Effector memory CD4-positive, alpha-beta T cell (primary cell): ENCODE data around the gene ARL10.

Source experiments
- DNase-seq, 3 donors: peaks; one replicate each; pipeline ENCODE4 v3.0.0-alpha.2; 2020
- H3K27ac ChIP-seq: 2 replicates; pipeline ENCODE4 v1.7.0; 2013; ENCODE audit warnings: mild to moderate bottlenecking, low read length, moderate library complexity; ENCODE audit not compliant: insufficient read depth, poor library complexity, severe bottlenecking
- H3K27me3 ChIP-seq: replicated peaks from 2 replicates; pipeline ENCODE4 v1.7.0; 2013; ENCODE audit warnings: mild to moderate bottlenecking, low read length; ENCODE audit not compliant: insufficient read depth, control insufficient read depth, poor library complexity, severe bottlenecking
- H3K36me3 ChIP-seq: 2 replicates; pipeline ENCODE4 v1.7.0; 2013; ENCODE audit warnings: mild to moderate bottlenecking, low read length, moderate library complexity; ENCODE audit not compliant: control insufficient read depth, insufficient read depth
- H3K4me1 ChIP-seq: 2 replicates; pipeline ENCODE4 v1.7.0; 2013; ENCODE audit warnings: low read length, mild to moderate bottlenecking; ENCODE audit not compliant: control insufficient read depth, insufficient read depth, poor library complexity, severe bottlenecking
- H3K4me3 ChIP-seq: 2 replicates; pipeline ENCODE4 v1.7.0; 2013; ENCODE audit warnings: low read length, low read depth, mild to moderate bottlenecking; ENCODE audit not compliant: insufficient read depth, poor library complexity, severe bottlenecking
- H3K9me3 ChIP-seq: 2 replicates; pipeline ENCODE4 v1.7.0; 2013; ENCODE audit warnings: mild to moderate bottlenecking, low read length, moderate library complexity; ENCODE audit not compliant: control insufficient read depth

The ARL10 gene

GRCh38 chr5:176362233-176362490, 3.1 kb upstream of the ARL10 start:
- H3K27ac ChIP-seq = peak overlapping the region; percentile 74
- no peak for DNase-seq
- no peak overlapping the region for H3K4me3 ChIP-seq
- no peaks in the 10 kb centered on the region for H3K9me3 ChIP-seq
- no peaks in the 10 kb centered on the region for H3K27me3 ChIP-seq
- peaks cover 11% of the 10 kb centered on the region for H3K36me3 ChIP-seq
- H3K4me1 ChIP-seq = peaks cover 12% of the 10 kb centered on the region

- Histone ChIP-seq H3K36me3 (no peaks in the 10 kb centered on the region), H3K4me1 (peaks cover 12% of the 10 kb centered on the region), H3K9me3 (no peaks in the 10 kb centered on the region), H3K27me3 (no peaks in the 10 kb centered on the region), H3K4me3 (peak overlapping the region; percentile 79), H3K27ac (peak overlapping the region; percentile 46)
- DNase-seq = no peak
These were observed 429 bp upstream of the ARL10 start for GRCh38 chr5:176364765-176365350.

- no peaks in the 10 kb centered on the region for H3K27me3 ChIP-seq
- H3K4me1 ChIP-seq = peaks cover 12% of the 10 kb centered on the region
- H3K27ac ChIP-seq = no peak overlapping the region
- H3K4me3 ChIP-seq = peak overlapping the region; percentile 79
- DNase-seq = no peak
- H3K36me3 ChIP-seq = peaks cover 4% of the 10 kb centered on the region
- H3K9me3 ChIP-seq = no peaks in the 10 kb centered on the region
These were observed 1.1 kb downstream of the ARL10 start for GRCh38 chr5:176366232-176366894.

- Histone ChIP-seq H3K4me1 (peaks cover 6% of the 10 kb centered on the region), H3K27ac (no peak overlapping the region), H3K36me3 (peaks cover 4% of the 10 kb centered on the region), H3K27me3 (no peaks in the 10 kb centered on the region), H3K9me3 (no peaks in the 10 kb centered on the region), H3K4me3 (no peak overlapping the region)
- no peak for DNase-seq
These were observed 3.4 kb downstream of the ARL10 start for GRCh38 chr5:176368726-176369125.

- Histone ChIP-seq H3K4me3 (no peak overlapping the region), H3K27me3 (no peaks in the 10 kb centered on the region), H3K27ac (no peak overlapping the region), H3K4me1 (peaks cover 6% of the 10 kb centered on the region), H3K36me3 (peaks cover 4% of the 10 kb centered on the region), H3K9me3 (no peaks in the 10 kb centered on the region)
- no peak for DNase-seq
These were observed 4.8 kb downstream of the ARL10 start for GRCh38 chr5:176369934-176370711.

GRCh38 chr5:176371621-176372539, 6.6 kb downstream of the ARL10 start:
- Histone ChIP-seq H3K9me3 (no peaks in the 10 kb centered on the region), H3K27me3 (no peaks in the 10 kb centered on the region)
- no peak for DNase-seq

GRCh38 chr5:176373100-176373818, 8.0 kb downstream of the ARL10 start:
- peaks cover 4% of the 10 kb centered on the region for H3K36me3 ChIP-seq
- H3K27me3 ChIP-seq = no peaks in the 10 kb centered on the region
- H3K9me3 ChIP-seq = no peaks in the 10 kb centered on the region
- no peak overlapping the region for H3K27ac ChIP-seq
- no peak overlapping the region for H3K4me3 ChIP-seq
- DNase-seq = no peak
- H3K4me1 ChIP-seq = no peaks in the 10 kb centered on the region

More at GRCh38 chr5:176371621-176372539, 6.6 kb downstream of the ARL10 start:
- Histone ChIP-seq H3K36me3 (peaks cover 4% of the 10 kb centered on the region), H3K27ac (no peak overlapping the region), H3K4me3 (no peak overlapping the region), H3K4me1 (no peaks in the 10 kb centered on the region)

GRCh38 chr5:176379881-176380280, 14.6 kb downstream of the ARL10 start:
- no peaks in the 10 kb centered on the region for H3K4me1 ChIP-seq
- no peaks in the 10 kb centered on the region for H3K9me3 ChIP-seq
- no peak overlapping the region for H3K27ac ChIP-seq
- no peak overlapping the region for H3K4me3 ChIP-seq
- no peaks in the 10 kb centered on the region for H3K27me3 ChIP-seq
- DNase-seq = no peak
- peaks cover 34% of the 10 kb centered on the region for H3K36me3 ChIP-seq

- DNase-seq = no peak
- H3K27ac ChIP-seq = no peak overlapping the region
- H3K4me3 ChIP-seq = no peak overlapping the region
- no peaks in the 10 kb centered on the region for H3K27me3 ChIP-seq
- H3K4me1 ChIP-seq = no peaks in the 10 kb centered on the region
- no peaks in the 10 kb centered on the region for H3K9me3 ChIP-seq
- peaks cover 48% of the 10 kb centered on the region for H3K36me3 ChIP-seq
These were observed 16.1 kb downstream of the ARL10 start for GRCh38 chr5:176381423-176381822.
